GM13976 (cell line): ENCODE measurements around the gene RHCE.
A peak's percentile ranks its signal among the peaks of the same experiment; 100 is the strongest.
"Not testable (repeated sequence)": the region's sequence is repeated elsewhere in the genome, so short reads cannot be mapped to it uniquely, and the experiment has no call there.

Experiments
- DNase-seq: peaks from one replicate; pipeline ENCODE4 v3.0.0; 2012; ENCODE audit warnings: low spot score
- in situ Hi-C: fragments of 300-500 bp; cut with MboI; formaldehyde crosslinking; loops from one replicate; pipeline ENCODE4 v1.12.0; 2022; ENCODE audit warnings: low sequenced_read_pairs, mixed read lengths, inconsistent platforms; ENCODE audit not compliant: unreplicated experiment
- TF ChIP-seq, protein P1 (sequence below): IDR thresholded peaks from 2 replicates; pipeline ENCODE4 v1.5.1; 2012; ENCODE audit warnings: borderline replicate concordance, mild to moderate bottlenecking; ENCODE audit not compliant: insufficient read depth; ENCODE audit errors: extremely low read depth, missing control alignments, control extremely low read depth

The RHCE gene

DNA sequence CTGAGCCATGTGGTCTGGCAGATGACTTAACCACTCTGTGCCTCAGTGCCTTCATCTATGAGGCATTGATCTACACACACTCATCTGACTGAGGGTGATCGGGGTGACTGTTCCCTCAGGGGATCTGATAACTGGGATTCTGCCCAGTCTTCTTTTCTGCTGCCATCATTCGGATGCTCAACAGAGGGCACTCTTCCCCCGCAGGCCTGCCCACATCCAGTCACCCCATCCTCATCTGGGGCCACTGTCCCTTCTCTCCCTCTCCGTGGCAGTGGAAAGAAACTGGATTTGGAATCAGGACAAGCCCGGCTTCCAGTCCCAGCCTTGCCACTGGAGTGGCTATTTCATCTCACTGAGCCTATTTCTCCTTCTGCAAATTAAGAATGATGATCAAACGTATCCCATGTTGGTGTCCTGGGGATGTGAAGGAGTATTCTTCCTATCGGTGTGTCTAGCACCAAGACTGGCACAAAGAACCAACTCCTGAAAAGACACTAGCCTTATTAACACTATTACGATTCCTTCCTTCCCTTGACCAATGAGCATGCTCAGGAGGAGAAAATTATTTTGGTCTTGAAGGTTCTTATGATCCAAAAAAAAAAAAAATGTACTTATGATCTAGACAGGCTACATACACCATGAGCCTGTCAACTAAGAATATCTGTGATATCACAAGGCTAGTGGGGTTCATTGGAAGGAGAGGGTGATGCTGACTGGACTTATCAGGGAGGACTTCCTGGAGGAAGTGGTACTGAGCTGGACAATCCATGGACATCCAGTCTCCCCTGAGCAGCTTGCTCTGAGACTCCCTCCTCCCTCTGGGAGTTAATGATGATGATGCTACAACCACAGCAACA lies 17.4 kb downstream of the RHCE start:
- DNase-seq, result not testable (repeated sequence)
- in situ Hi-C loops, result loop anchor here (10.0 to 25.0 kb wide), 2 partner anchors 122 to 409 kb away; partner anchors contain the start of genes MTFR1L and SELENON

DNA sequence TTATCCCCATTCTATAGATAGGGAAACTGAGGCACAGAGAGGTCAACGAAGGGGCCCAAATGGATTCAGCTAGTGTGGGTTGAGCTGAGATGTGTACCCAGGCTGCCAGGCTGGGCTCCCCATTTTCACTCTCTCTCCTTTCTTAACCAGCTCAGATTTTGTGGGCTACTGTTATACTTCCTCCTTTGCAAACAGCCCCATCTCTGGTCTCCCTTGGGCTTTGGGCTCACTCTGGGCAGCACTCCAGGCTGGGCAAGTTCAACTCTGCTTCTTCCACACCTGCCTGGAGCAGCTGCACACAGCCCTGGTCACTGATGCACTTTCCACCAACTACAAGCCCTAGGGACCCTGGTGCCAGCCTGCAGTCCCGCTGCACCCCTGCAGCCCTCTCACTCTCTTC lies 22.5 kb downstream of the RHCE start:
- DNase-seq, in situ Hi-C loops: not testable (repeated sequence)

DNA sequence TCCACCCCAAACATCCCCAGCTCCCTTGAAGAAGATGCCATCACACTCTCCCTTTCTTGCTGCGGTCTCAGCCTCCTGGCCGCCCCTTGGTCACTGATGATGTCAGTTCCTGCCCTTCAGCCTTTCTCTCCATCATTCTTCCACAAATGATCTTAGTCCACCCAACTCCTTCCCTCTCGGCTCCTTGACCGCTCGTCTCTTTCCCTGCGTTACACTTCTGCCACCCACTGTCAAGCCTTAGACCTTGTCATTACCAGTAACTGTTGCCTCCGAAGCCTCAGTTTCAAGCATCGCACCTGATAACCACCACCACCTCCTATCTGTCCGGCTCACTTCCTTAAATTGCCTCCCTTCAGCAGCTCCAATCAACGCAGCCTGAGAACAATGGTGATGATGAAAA lies 23.1 kb downstream of the RHCE start:
- DNase-seq, in situ Hi-C loops: not testable (repeated sequence)

DNA sequence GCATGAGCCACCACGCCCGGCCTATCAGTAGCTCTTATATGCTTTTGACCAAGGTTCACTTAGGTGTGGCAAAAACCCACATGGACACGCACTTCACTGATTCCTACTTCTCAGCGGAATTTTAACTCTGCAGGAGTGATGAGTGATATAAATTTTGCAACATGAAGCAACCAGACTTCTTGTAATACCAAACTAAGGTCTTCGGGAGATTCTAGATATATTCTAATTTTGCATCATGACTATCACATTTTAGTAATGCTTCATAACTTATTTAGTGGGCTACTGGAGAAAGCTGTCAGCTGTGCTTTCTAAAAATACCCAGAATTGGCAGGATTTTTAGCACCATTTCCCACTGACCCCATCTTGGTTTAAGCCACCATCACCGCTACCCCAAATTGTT lies 27.8 kb downstream of the RHCE start:
- no peak for DNase-seq
- in situ Hi-C loops, result no loop called here
- TF ChIP-seq, protein P1, sequence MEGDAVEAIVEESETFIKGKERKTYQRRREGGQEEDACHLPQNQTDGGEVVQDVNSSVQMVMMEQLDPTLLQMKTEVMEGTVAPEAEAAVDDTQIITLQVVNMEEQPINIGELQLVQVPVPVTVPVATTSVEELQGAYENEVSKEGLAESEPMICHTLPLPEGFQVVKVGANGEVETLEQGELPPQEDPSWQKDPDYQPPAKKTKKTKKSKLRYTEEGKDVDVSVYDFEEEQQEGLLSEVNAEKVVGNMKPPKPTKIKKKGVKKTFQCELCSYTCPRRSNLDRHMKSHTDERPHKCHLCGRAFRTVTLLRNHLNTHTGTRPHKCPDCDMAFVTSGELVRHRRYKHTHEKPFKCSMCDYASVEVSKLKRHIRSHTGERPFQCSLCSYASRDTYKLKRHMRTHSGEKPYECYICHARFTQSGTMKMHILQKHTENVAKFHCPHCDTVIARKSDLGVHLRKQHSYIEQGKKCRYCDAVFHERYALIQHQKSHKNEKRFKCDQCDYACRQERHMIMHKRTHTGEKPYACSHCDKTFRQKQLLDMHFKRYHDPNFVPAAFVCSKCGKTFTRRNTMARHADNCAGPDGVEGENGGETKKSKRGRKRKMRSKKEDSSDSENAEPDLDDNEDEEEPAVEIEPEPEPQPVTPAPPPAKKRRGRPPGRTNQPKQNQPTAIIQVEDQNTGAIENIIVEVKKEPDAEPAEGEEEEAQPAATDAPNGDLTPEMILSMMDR, result no peak

DNA sequence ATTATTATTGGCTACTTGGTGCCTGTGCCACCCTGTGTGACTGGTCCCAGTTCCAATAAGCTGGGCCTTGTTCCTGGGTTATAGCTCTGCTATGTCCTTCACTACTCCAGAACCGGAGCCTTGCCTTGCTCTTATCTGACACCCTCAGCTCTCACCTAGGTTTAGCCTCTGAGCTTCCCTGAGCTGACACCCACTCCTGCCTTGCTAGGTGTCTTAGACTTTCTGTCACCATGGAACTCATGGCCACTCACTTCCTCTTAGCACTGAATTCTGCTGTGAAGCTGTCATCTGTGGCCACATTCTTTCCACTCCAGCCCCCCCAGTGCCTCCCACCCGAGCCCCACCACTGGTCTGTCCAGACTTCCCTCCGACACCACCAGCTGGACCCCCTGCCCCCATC lies 30.9 kb downstream of the RHCE start:
- in situ Hi-C loops, result not testable (repeated sequence)
- DNase-seq, result peak; percentile 28

DNA sequence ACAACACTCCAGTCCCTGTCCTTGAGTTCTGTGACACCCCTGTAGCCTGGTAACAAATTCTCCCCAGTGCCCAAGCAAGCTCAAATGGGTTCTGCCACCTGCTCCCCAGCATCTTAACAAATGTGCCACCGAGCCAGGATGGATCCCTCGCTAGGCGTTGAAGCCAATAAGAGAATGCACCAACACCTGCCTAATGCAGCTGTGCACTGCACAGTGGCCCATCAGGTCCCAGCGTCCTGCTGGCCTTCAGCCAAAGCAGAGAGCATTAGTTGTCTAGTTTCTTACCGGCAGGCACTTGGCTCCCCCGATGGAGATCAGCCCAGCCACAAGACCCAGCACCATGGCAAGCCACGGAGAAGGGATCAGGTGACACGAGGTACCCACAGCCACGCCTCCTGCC lies 31.9 kb downstream of the RHCE start:
- DNase-seq, in situ Hi-C loops: not testable (repeated sequence)

DNA sequence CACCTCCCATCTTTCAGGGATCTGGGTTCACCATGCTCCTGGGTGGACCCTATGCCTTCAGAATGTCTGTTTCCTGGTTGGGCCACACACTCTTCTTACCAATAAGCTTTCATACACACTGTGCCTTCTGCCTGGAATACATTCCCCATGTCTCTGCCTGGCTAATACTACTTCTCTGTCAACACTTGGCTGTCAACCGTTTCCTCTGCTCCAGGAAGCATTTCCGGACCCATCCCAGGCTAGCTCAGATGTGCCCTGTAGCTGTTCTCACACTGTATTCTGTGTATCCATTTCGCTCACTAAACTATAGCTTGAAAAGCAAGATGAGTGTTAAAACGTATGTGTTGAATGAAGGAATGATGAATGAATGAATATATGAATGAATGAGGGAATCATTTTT lies 33.5 kb downstream of the RHCE start:
- in situ Hi-C loops, result not testable (repeated sequence)

DNA sequence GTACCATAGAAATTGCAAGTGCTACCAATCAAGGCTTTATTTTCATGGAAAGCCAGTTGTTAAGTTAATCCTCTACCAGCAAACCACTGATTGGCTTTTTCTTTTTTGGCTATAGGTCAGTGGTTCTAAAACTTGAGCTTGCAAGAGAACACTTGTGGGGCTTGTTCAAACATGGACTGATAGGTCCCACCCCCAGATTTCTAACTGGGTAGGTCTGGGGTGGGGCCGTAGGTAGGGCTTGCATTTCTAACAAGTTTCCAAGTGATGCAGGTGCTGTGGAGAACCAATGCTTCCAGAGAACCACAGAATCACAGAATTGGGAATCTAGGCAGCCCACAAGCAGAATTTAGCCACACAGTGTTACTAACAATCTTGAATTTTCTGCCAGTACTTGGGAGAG lies 36.8 kb downstream of the RHCE start:
- in situ Hi-C loops, DNase-seq: not testable (repeated sequence)

More for the DNA sequence above, 33.5 kb downstream of the RHCE start:
- not testable (repeated sequence) for DNase-seq

DNA sequence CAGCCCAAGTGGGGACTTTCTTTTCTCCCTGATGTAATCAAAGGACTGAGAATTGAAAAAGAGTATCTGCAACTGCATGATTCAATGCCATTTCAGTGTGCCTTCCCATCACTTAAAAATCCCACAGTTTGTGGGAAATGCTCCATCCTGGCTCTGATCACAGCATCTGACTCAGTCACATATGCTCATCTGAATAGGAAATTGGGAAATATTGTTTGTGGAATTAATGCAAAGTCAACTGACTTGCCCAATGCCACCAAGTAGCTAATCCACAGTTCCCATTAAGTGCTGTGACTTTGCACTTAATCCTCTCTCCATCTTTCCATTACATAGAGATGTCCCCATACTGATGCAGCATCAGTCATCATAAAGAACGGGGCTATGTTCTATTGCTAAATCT lies 37.5 kb downstream of the RHCE start:
- in situ Hi-C loops, DNase-seq: not testable (repeated sequence)

DNA sequence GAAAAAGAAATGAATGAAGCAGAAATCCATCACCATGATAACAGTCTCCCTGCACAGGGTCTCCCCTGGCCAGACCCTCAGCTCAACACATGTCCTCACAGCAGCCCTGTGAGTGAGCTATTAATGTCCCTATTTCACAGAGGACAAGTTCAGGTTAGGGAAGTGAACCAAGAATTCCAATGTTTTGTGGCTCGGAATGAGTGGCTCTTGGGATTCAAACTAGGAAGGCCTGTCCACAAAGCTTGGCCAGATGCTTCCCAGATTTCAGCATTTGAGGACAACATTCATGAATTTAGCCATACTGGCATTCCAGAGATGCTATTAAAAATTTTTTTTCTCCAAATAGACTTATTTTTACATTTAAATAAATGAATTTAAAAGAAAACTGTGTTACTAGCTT lies 38.1 kb downstream of the RHCE start:
- DNase-seq, in situ Hi-C loops: not testable (repeated sequence)

DNA sequence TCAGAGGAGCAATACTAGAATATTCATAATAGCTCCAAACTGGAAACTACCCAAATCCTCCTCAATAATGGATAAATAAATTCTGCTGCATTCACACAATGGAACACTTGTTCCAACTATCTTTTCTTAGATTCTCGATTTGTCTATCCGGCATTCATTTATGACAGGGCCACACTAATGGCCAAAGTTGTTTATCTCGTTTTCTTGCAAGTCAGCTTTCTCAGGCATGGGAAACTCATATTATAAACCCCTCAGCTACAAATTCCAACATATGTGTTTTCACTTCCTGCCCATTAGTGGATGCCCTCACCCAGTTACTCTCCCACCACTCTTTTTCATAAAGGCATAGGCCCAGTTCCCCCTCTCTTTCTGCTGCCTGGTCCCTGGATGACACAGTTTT lies 42.3 kb downstream of the RHCE start:
- DNase-seq, in situ Hi-C loops: not testable (repeated sequence)

DNA sequence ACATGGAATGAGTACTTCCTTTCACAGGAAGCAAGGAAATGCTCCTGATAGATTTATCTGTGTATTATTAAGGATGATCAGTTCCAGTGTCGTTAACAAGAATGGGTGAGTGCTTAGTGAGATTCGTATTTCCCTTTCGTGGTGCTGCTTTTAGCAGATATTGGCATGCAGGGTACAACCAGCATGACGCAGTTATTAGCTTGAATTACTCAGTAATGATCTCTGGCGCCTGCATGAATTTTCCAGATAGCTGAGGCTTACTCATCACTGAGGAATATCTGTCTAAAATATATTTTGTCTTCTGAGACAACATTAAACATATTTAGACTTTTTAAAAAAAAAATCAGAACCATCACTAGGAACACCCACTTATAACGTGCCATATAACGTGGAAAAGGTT lies 48.9 kb downstream of the RHCE start:
- in situ Hi-C loops, DNase-seq: not testable (repeated sequence)

DNA sequence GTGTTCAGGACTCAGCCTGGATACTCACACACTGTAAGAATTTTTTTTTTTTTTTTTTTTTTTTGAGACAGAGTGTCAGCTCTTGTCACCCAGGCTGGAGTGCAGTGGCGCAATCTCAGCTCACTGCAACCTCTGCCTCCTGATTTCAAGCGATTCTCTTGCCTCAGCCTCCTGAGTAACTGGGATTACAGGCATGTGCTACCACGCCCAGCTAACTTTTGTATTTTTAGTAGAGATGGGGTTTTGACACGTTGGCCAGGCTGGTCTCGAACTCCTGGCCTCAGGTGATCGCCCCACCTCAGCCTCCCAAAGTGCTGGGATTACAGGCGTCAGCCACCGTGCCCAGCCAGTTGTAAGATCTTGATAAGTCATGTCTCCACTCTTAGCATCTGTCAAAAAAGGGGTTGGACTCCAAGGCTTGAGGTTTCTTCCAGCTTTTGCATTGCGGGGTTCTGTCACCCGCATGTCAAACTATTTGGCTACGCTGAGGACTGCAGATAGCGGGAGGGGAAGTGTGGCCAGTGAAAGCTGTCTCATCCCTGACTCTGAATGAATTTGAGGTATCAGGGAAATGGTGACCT lies 50.8 kb downstream of the RHCE start:
- in situ Hi-C loops, DNase-seq: not testable (repeated sequence)
